Glomerular visceral epithelial cell (primary cell): ENCODE data around the gene RAVER1.
"Not testable (repeated sequence)": the region's sequence is repeated elsewhere in the genome, so short reads cannot be mapped to it uniquely, and the experiment has no call there.

Source experiments
- DNase-seq: peaks from one replicate; pipeline ENCODE4 v3.0.0-alpha.2; 2016; ENCODE audit errors: extremely low spot score

Gene RAVER1

GRCh38 chr19:10291554-10292205, 41.6 kb downstream of the RAVER1 start:
- no peak for DNase-seq

- DNase-seq, result peak; percentile 62
Observed at GRCh38 chr19:10290876-10291553, 42.3 kb downstream of the RAVER1 start.

- DNase-seq, result no peak
Observed at GRCh38 chr19:10290357-10290875, 42.9 kb downstream of the RAVER1 start.

GRCh38 chr19:10289836-10290356, 43.4 kb downstream of the RAVER1 start, which contains the start of gene ICAM5:
ICAM5 (plus strand) TSS chr19:10289952; CDS start chr19:10290044, 92 bp downstream.
- DNase-seq, result no peak

- DNase-seq, result no peak
Observed at GRCh38 chr19:10289167-10289835, 44.0 kb downstream of the RAVER1 start.

GRCh38 chr19:10288662-10289166, 44.6 kb downstream of the RAVER1 start:
- no peak for DNase-seq

GRCh38 chr19:10286803-10287737, 46.3 kb downstream of the RAVER1 start, which contains the start of gene ICAM4:
ICAM4 (plus strand) TSS chr19:10286955; CDS start chr19:10287013, 58 bp downstream.
- DNase-seq, result no peak

- no peak for DNase-seq
Observed at GRCh38 chr19:10285393-10285792, 47.9 kb downstream of the RAVER1 start.

- DNase-seq, result no peak
Observed at GRCh38 chr19:10284960-10285278, 48.4 kb downstream of the RAVER1 start.

GRCh38 chr19:10284065-10284959, 49.0 kb downstream of the RAVER1 start:
- no peak for DNase-seq

- no peak for DNase-seq
Observed at GRCh38 chr19:10283301-10284064, 49.8 kb downstream of the RAVER1 start.

- not testable (repeated sequence) for DNase-seq
Observed at GRCh38 chr19:10282043-10282442, 51.3 kb downstream of the RAVER1 start.

GRCh38 chr19:10279737-10280442, 53.4 kb downstream of the RAVER1 start:
- no peak for DNase-seq

GRCh38 chr19:10278935-10279334, 54.4 kb downstream of the RAVER1 start:
- no peak for DNase-seq

GRCh38 chr19:10277795-10278589, 55.3 kb downstream of the RAVER1 start:
- no peak for DNase-seq

- DNase-seq, result no peak
Observed at GRCh38 chr19:10274589-10274988, 58.7 kb downstream of the RAVER1 start.

- peak; percentile 47 for DNase-seq
Observed at GRCh38 chr19:10271543-10272086, 61.7 kb downstream of the RAVER1 start.
